K562 (cell line): Measurements from ENCODE around the gene OBSCN. TPM values are rescaled to one million over a fixed set of nuclear protein-coding genes. Genes with fewer than 3 reads are reported as not detected.

Experiments used
- CEBPB ChIP-seq: fragments of 450-650 bp; IDR thresholded peaks from 2 replicates; pipeline ENCODE4 v1.6.1; 2016; ENCODE audit warnings: missing genetic modification characterization, missing compliant biosample characterization
- FOS ChIP-seq: IDR thresholded peaks from 3 replicates; pipeline ENCODE4 v1.6.1; 2011; ENCODE audit not compliant: insufficient read length; ENCODE audit errors: extremely low read depth
- NR4A1 ChIP-seq, 2 experiments: fragments of 250-450 bp in 1 of 2; fragments of 450-650 bp in 1 of 2; sonication (Bioruptor Pico) in 1 of 2; IDR thresholded peaks; 2 replicates each; pipeline versions ENCODE4 v1.4.0 to v1.6.1; 2016 to 2020; ENCODE audit warnings: mild to moderate bottlenecking in 2 of 2, missing compliant biosample characterization in 1 of 2, missing genetic modification characterization in 1 of 2, moderate library complexity in 1 of 2
- SMARCA5 ChIP-seq: fragments of 450-650 bp; IDR thresholded peaks from 2 replicates; pipeline ENCODE4 v1.6.1; 2016
- SMC3 ChIP-seq: conservative IDR thresholded peaks from 2 replicates; pipeline ENCODE4 v1.6.1; 2011; ENCODE audit warnings: low read depth, low read length, improper control_type of control experiment; ENCODE audit not compliant: insufficient read depth
- SNIP1 ChIP-seq: fragments of 450-650 bp; IDR thresholded peaks from 2 replicates; pipeline ENCODE4 v1.7.1; 2017; ENCODE audit warnings: low read depth, mild to moderate bottlenecking
- TCF7L2 ChIP-seq: fragments of 150-350 bp; IDR thresholded peaks from 2 replicates; pipeline ENCODE4 v1.6.1; 2016; ENCODE audit warnings: low read depth, mild to moderate bottlenecking, low read length, moderate library complexity
- THRAP3 ChIP-seq: fragments of 450-650 bp; IDR thresholded peaks from 2 replicates; pipeline ENCODE4 v1.6.1; 2016; ENCODE audit warnings: mild to moderate bottlenecking, inconsistent platforms, borderline replicate concordance
- ZC3H11A ChIP-seq: IDR thresholded peaks from 2 replicates; pipeline ENCODE4 v1.6.1; 2012; ENCODE audit warnings: low read depth, low read length, improper control_type of control experiment
- ZNF263 ChIP-seq: sonication (generic); formaldehyde crosslinking; IDR thresholded peaks from 2 replicates; pipeline ENCODE4 v1.8.0; 2022; ENCODE audit warnings: mild to moderate bottlenecking, missing genetic modification reagents, borderline replicate concordance
- ZNF384 ChIP-seq: IDR thresholded peaks from 2 replicates; pipeline ENCODE4 v1.6.1; 2012; ENCODE audit warnings: low read depth, low read length, improper control_type of control experiment
- ZNF609 ChIP-seq: sonication (generic); formaldehyde crosslinking; IDR thresholded peaks from 2 replicates; pipeline ENCODE4 v1.8.1; 2023; ENCODE audit warnings: missing genetic modification reagents, mild to moderate bottlenecking, borderline replicate concordance
- polyA plus RNA-seq, 8 experiments: library from polyadenylated mRNA; depleted of rRNA in 4 of 8; stranded (reverse) in 5 of 8; unstranded in 3 of 8; fragments of >200 nt; fragmentation: Nextera tagmentation in 2 of 8; fragmentation: Illumina TruSeq in 1 of 8; extraction: Ambion mirVana in 2 of 8; extraction: Trizol in 1 of 8; gene quantifications; 2 replicates each; pipeline versions ENCODE4 v1.2.1 to v1.2.3, GENCODE V29; 2011 to 2014; ENCODE audit warnings: inconsistent platforms in 1 of 8, missing spikeins in 1 of 8
- total RNA-seq, 7 experiments: library from RNA; depleted of rRNA in 6 of 7; stranded (reverse); fragments of >200 nt in 6 of 7; fragmentation: Illumina TruSeq in 2 of 7; extraction: Trizol in 2 of 7; gene quantifications; 2 replicates each; pipeline versions ENCODE4 v1.2.1 to v1.2.3, GENCODE V29; 2011 to 2021; ENCODE audit warnings: low replicate concordance in 1 of 7
- TF ChIP-seq, protein P1 (sequence below): fragments of 150-350 bp; conservative IDR thresholded peaks from 2 replicates; pipeline ENCODE4 v1.6.1; 2014; ENCODE audit warnings: low read length
- TF ChIP-seq, protein P2 (sequence below): IDR thresholded peaks from 2 replicates; pipeline ENCODE4 v1.6.1; 2012; ENCODE audit warnings: low read depth, low read length, improper control_type of control experiment, borderline replicate concordance
- TF ChIP-seq, protein P3 (sequence below), 3 experiments: IDR thresholded peaks in 2 of 3; conservative IDR thresholded peaks in 1 of 3; 2 replicates each; pipeline ENCODE4 v1.5.1; 2011 to 2012; ENCODE audit warnings: low read length in 3 of 3, mild to moderate bottlenecking in 3 of 3, control low read depth in 2 of 3, improper control_type of control experiment in 1 of 3, inconsistent platforms in 1 of 3, low read depth in 1 of 3, mixed read lengths in 1 of 3, moderate library complexity in 1 of 3; ENCODE audit not compliant: insufficient read depth in 2 of 3

Gene OBSCN
- total and polyA plus RNA-seq, 9 of the 15 experiments (the other 6 are each of a cell fraction or from before 2014, with no cell fraction given) = 0.18 to 19.7 (median 3.6) TPM

DNA sequence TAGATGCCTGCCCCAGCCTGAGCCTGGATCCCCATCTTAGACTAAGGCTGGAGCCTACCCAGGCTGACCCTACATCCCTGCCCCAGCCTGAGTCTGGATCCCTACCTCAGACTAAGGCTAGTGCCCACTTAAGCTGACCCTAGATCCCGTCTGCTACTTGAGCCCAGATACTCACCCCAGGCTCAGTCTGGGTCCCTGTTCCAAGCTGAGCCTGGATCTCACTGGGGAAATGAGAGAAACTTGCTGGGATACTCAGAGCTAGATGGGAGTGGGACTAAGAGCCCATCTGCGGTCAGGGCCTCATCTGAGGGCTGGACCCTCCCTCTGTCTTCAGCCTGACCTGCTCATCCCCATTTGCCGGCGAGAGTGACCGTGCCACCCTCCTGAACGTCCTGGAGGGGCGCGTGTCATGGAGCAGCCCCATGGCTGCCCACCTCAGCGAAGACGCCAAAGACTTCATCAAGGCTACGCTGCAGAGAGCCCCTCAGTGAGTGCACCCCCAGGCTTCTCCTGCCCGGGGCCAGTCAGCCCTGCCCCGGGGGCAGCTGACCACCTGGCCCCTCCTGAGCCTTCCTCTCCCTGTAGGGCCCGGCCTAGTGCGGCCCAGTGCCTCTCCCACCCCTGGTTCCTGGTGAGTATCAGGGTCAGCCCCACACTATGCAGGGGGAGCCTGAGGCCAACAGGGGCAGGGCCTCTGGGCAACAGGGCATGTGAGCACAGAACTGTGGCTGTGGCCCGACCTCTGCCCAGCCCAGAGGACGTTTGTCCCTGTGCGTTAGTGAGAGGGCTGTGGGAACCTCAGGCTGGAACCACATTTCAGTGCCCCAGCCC lies 162.0 kb downstream of the OBSCN start (continued):
- TF ChIP-seq, protein P1, sequence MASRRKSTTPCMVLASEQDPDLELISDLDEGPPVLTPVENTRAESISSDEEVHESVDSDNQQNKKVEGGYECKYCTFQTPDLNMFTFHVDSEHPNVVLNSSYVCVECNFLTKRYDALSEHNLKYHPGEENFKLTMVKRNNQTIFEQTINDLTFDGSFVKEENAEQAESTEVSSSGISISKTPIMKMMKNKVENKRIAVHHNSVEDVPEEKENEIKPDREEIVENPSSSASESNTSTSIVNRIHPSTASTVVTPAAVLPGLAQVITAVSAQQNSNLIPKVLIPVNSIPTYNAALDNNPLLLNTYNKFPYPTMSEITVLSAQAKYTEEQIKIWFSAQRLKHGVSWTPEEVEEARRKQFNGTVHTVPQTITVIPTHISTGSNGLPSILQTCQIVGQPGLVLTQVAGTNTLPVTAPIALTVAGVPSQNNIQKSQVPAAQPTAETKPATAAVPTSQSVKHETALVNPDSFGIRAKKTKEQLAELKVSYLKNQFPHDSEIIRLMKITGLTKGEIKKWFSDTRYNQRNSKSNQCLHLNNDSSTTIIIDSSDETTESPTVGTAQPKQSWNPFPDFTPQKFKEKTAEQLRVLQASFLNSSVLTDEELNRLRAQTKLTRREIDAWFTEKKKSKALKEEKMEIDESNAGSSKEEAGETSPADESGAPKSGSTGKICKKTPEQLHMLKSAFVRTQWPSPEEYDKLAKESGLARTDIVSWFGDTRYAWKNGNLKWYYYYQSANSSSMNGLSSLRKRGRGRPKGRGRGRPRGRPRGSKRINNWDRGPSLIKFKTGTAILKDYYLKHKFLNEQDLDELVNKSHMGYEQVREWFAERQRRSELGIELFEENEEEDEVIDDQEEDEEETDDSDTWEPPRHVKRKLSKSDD = no peak
- TF ChIP-seq TCF7L2 (no peak), ZNF384 (no peak), ZC3H11A (no peak), THRAP3 (no peak), FOS (no peak), SNIP1 (no peak), ZNF609 (no peak), CEBPB (no peak), NR4A1 (CRISPR knock-in tag; IDR thresholded peaks at IDR 0.05) (no peak), NR4A1 (tag; IDR thresholded peaks at IDR 0.05) (no peak; the same call in 1 of the 2 replicates), SMARCA5 (peak; percentile 13), SMC3 (no peak), ZNF263 (CRISPR knock-in tag) (peak; percentile 19; the same call in 1 of the 2 replicates)
- TF ChIP-seq, protein P2, sequence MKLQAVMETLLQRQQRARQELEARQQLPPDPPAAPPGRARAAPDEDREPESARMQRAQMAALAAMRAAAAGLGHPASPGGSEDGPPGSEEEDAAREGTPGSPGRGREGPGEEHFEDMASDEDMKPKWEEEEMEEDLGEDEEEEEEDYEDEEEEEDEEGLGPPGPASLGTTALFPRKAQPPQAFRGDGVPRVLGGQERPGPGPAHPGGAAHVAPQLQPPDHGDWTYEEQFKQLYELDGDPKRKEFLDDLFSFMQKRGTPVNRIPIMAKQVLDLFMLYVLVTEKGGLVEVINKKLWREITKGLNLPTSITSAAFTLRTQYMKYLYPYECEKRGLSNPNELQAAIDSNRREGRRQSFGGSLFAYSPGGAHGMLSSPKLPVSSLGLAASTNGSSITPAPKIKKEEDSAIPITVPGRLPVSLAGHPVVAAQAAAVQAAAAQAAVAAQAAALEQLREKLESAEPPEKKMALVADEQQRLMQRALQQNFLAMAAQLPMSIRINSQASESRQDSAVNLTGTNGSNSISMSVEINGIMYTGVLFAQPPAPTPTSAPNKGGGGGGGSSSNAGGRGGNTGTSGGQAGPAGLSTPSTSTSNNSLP = no peak
- TF ChIP-seq, protein P3, sequence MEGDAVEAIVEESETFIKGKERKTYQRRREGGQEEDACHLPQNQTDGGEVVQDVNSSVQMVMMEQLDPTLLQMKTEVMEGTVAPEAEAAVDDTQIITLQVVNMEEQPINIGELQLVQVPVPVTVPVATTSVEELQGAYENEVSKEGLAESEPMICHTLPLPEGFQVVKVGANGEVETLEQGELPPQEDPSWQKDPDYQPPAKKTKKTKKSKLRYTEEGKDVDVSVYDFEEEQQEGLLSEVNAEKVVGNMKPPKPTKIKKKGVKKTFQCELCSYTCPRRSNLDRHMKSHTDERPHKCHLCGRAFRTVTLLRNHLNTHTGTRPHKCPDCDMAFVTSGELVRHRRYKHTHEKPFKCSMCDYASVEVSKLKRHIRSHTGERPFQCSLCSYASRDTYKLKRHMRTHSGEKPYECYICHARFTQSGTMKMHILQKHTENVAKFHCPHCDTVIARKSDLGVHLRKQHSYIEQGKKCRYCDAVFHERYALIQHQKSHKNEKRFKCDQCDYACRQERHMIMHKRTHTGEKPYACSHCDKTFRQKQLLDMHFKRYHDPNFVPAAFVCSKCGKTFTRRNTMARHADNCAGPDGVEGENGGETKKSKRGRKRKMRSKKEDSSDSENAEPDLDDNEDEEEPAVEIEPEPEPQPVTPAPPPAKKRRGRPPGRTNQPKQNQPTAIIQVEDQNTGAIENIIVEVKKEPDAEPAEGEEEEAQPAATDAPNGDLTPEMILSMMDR (IDR thresholded peaks at IDR 0.05 in 2 of 3, conservative IDR thresholded peaks at IDR 0.05 in 1 of 3; ENCODE audit: insufficient read depth in 2 of 3, low read depth in 1 of 3, low read length in 3 of 3) = peak in 1 of 3 experiments; percentile 28; a peak in 2 of 6 replicates
